HG03469 (cell line): ENCODE measurements around the gene ARID2.
A peak's percentile ranks its signal among the peaks of the same experiment; 100 is the strongest.

Experiments
- ATAC-seq: cut with Tn5 transposase; IDR thresholded peaks from one replicate; pipeline ENCODE4 v1.9.1; 2021; ENCODE audit warnings: mild to moderate bottlenecking, moderate library complexity, moderate number of reproducible peaks; ENCODE audit not compliant: unreplicated experiment

ARID2 gene, protein sequence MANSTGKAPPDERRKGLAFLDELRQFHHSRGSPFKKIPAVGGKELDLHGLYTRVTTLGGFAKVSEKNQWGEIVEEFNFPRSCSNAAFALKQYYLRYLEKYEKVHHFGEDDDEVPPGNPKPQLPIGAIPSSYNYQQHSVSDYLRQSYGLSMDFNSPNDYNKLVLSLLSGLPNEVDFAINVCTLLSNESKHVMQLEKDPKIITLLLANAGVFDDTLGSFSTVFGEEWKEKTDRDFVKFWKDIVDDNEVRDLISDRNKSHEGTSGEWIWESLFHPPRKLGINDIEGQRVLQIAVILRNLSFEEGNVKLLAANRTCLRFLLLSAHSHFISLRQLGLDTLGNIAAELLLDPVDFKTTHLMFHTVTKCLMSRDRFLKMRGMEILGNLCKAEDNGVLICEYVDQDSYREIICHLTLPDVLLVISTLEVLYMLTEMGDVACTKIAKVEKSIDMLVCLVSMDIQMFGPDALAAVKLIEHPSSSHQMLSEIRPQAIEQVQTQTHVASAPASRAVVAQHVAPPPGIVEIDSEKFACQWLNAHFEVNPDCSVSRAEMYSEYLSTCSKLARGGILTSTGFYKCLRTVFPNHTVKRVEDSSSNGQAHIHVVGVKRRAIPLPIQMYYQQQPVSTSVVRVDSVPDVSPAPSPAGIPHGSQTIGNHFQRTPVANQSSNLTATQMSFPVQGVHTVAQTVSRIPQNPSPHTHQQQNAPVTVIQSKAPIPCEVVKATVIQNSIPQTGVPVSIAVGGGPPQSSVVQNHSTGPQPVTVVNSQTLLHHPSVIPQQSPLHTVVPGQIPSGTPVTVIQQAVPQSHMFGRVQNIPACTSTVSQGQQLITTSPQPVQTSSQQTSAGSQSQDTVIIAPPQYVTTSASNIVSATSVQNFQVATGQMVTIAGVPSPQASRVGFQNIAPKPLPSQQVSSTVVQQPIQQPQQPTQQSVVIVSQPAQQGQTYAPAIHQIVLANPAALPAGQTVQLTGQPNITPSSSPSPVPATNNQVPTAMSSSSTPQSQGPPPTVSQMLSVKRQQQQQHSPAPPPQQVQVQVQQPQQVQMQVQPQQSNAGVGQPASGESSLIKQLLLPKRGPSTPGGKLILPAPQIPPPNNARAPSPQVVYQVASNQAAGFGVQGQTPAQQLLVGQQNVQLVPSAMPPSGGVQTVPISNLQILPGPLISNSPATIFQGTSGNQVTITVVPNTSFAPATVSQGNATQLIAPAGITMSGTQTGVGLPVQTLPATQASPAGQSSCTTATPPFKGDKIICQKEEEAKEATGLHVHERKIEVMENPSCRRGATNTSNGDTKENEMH (N-terminal part only)

DNA sequence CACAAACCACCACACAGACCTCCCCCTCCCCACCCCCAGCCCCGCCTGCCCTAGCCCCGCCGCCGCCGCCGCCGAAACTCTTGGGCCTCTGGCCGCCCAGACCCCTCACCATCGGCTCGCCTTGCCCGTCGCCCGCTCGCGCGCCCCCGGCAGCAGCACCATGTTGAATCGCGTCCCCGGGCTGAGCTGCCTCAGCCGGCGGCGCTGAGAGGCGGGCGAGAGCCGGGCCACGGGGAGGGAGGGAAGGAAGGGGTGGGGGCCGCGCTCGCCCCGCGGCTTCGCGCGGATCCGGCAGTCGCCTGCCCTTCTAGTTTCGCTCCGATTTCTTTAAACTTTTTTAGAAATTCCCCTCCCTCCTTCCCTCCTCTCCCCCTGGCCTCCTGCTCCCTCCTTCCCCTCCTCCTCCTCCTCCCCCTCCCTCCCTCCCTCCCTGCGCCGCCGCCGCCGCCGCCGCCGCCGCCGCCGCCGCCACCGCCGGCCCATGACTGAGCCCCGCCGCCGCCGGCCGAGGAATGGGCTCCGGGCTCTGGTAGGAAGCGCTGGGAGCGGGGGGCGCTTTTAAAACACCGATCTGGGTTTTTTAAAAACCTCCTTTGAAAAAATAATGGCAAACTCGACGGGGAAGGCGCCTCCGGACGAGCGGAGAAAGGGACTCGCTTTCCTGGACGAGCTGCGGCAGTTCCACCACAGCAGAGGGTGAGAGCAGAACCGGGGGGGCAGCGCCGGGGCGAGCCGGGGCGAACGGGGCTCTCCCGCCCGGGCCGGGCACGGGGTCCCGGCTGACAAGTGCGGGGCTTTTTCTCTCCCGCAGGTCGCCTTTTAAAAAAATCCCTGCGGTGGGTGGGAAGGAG, at the start of gene ARID2:
Gene ARID2, plus strand, starts transcription at position 474 of the 851 bp plus-strand sequence. Its CDS starts 131 bp downstream, at position 605.
- peak; percentile 0 for ATAC-seq

DNA sequence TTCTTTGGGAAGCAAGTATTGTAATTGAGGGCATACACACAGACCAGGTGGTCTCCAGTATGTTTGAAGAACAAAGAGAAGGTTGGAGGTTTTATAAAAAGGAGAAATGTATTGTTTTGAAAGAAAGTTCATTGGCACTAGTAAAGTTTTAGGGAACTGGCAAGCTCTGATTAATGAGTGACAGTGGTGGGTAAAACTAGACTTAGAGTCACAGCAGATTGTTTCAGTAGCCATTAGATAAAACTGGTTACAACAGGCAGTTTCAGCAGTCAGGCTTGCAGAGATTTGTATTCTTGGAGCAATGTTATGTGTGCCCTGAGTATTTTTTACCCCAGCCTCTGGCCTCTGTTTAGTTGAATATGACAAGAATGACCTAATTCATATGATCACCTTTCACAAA, 49.1 kb upstream of the ARID2 start:
- ATAC-seq: no peak

DNA sequence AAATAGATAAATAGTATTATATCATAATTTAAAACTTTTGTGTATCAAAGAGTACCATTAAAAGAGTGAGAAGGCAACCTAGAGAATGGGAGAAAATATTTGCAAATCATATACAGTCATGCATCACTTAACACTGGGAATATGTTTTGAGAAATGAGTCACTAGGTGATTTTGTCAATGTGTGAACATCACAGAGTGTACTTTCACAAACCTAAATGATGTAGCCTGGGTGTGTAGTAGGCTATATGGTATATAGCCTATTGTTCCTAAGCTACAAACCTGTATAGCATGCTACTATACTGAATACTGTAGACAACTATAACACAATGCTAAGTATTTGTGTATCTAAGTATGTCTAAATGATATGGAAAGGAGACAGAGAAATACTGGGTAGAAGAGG, 48.0 kb upstream of the ARID2 start:
- ATAC-seq: no peak

DNA sequence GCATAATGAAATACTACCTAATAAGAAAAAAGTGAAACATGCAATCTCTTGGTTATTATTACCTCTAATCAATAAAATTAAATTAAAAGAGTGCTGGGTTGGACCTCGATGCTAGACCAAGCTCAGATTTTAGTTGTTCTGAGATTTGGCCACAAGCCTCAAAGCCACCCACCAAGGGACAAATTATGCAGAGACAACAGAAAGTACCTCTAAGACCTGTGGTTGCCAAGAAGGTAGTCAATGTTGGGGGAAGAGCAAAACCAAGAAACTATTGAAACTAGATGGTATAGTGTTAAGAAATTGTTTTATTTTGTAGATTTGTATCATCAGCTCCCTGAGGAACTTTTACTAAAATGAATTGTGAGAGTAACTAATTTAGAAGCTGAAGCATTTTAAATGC, 43.8 kb upstream of the ARID2 start:
- no peak for ATAC-seq

DNA sequence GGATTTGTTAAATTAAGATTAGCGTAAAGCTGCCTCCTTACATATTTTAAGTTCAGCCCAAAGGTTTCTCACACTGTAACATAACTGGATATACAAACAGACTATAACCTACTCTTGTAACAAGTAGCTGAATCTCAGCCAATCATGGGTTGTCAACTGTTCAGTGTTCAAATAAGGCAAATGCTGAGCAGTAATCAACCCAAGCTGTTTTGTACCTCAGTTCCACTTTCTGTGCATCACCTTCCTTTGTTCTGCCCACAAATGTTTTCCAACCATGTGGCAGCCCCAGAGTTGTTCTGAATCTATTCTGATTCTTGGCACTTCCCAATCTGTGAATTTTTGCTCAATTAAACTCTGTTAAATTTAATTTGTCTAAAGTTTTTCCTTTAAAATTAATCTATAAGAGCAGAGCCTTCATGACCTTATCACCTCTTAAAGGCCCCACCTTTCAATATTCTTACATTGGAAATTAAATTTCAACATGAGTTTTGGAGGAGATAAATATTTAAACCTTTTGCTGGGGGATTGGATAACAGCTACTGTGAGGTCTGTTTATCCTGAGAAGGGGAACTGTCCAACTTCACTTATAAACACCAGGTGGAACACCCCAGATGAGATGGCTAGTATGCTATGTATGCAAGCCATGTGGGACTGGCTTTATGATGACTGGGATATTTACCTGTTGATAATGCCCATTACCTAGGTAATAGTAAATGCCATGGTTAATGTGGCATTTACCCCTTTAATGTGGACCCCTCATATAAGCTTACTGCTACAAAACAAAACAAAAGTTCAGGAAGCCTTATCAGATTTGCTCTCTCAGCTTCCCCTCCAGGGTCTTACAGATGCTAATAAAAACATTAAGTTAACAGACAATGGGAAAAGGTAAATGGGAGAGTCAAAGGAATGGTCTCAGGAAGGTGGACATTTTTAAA, 42.2 kb upstream of the ARID2 start:
- ATAC-seq: no peak

DNA sequence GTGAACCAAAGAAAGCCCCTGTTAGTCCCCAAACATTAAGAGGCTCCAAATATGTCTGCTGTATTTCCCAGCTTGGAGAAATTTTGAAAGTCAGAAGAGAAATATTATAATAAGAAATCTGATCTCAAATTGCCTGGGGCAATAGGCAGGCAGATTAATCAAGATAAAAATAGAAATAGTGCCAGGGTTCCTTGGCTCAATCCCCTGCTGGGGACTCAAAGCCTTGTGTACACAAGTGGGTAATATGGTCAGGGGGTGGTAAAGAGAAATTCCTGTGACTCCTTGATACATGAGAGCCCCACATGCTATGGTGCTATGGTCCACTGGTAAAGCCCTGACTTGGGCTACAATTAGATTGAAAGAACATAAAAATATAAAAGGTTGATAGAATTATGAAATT, 41.3 kb upstream of the ARID2 start:
- no peak for ATAC-seq

DNA sequence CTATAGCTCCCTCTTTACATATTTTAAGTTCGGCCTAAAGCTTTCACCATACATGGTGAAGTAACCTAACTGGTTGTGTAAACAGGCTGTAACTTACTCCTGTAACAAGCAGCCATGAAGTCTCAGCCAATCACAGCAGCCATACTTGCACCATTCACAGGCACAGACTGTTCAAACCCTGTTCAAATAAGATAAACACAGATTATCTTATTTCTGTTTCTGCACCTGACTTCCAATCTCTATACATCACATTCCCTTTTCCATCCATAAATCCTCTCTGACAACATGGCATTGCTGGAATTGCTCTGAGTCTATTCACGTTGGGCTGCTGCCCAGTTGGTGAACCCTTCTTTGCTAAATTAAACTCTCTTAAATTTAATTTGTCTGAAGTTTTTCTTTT, 34.5 kb upstream of the ARID2 start:
- no peak for ATAC-seq

DNA sequence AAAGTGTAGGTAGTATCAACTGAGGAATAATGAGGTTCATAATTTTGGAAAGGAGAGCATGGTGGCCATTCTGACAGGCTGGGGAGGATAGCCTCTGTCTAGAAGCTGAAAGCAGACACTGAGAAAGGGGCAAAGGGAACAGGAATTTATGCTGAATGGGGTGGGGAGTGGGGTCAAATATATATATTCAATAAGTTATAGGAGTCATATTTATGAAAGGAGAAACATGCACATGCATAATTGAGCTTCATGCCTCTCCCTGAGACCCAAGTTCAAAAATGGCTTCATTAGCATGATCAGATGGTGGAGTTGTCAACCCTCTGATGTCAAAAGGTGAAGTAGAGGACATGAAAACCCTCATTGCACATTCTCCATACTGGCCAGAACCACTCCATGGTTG, 33.9 kb upstream of the ARID2 start:
- ATAC-seq: no peak

DNA sequence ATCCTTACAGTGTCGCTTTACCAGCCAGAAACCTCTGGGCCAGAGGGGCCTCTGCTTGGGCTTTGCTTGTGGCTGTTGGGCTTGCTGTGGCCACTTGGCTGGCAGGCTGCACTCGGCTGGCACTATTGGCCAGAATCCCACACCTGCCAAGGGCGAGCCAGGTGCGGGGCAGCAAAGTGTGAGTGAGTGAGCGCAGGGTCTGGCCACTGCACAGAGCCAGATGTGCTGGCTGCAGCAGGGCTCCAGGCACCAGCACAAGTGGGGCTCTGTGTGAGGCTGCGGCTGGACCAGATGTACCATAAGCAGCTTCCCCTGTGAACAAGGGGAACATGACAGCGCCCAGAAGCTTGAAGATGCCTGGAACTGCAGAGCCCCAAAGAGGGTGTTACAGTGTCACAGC, 33.5 kb upstream of the ARID2 start:
- ATAC-seq: no peak

DNA sequence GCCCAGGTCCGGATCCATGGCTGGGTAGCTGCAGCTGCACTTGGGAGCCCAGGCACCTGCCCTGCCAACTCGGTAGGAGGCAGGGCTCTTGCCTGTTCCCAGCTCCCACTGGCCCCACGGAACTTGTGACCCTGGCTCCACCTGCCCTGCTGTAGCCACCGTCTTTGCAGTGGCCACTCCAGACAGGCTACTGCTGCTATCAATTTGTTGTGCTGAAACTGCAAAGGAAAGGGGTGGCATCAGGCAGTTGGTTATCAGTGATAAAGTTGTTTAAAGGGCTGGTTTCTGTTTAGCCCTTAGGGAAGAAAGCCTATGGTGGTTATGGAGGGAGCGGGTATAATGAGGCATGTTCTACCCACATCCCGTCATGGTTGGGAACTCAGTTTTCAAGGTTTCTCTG, 32.1 kb upstream of the ARID2 start:
- no peak for ATAC-seq

DNA sequence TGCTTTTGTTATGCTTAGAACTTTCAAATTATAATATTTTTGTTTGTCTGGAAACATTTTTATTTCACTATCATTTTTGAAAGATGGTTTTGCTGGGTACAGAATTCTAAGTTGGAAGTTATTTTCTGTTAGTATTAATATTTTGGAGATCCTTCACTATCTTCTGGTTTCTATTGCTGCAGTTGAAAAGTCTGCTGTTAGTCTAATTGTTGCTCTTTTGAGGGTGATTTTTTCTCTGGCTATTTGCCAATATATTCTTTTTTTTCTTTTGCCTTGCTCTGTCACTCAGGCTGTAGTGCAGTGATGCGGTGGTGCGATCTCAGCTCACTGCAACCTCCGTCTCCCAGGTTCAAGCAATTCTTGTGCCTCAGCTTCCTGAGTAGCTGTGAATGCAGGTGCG, 28.2 kb upstream of the ARID2 start:
- no peak for ATAC-seq

DNA sequence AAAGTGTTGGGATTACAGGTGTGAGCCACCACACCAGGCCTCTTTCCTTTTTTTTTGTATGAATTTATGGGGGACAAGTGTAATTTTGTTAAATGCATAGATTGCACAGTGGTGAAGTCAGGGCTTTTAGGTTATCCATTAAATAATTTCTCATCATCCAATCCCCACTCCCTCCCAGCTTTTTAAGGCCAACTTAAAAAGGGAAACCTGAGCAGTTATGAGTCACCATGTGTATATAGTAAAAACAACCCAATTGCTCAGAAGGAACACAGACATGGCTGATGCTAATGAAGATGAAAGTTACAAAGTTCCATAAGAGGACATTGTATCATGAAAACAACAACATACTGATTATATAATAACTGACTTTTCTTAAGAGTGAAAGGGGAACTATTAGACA, 25.6 kb upstream of the ARID2 start:
- ATAC-seq: no peak

DNA sequence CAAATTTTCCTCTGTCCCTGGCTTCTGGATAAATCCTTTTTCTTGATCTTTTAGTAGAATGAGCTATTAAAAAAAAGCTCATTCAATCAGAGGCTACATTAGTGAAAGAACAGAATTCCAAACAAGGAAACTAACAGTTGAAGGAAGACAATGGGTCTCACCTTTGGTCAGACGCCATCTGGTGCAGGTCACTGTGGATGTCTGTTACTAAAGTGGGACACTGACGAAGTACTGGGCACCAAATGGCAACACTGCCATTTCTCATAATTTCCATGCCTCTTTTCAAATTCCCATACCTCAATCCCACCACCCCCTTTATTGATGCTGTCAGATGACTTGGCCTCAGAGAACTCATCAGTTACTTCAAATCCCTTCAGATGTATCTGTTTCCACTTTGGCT, 24.5 kb upstream of the ARID2 start:
- no peak for ATAC-seq

DNA sequence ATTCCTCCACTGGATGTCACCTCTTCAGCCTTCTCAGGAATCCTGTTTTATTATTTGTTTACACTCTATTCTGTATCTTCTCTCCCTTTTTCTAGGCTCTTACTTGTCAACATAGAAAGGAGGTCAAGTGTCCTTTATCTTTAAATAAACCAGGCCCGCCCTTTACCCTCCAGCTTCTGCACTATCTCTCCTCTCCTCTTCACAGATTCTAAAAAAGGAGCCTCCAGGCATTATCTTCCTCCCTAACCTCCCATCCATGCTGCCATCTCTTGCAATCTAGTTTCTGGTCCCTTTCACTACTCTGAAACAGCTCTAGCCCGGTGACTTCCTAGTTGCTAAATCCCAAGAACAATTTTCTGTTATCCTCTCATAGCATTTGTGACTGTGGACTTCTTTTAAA, 24.1 kb upstream of the ARID2 start:
- no peak for ATAC-seq

DNA sequence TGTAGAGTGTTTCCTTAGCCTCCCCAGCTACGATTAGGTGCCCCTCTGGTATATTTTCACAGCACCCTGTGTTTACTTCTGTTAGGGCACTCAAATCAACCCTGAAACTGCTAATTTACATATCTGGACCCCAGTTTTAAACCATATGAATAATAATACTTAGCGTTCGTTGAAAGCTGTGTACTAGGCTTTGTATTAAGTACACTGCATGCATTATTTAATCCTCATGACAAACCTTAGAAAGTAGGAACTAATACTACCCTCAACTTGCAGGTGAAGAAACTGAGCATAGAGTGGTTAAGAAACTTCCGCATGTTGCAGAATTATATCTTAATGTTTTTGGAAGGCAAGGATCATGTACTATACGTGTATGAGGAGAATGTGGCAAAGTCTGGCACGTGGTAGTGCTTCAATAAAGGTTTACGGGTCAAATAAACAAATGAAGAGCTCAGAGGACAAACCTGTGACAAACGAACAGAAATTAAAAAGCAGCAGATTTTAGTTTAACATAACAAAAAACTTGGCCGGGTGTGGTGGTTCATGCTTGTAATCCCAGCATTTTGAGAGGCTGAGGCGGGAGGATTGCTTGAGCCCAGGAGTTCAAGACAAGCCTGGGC, 22.2 kb upstream of the ARID2 start:
- ATAC-seq: no peak

DNA sequence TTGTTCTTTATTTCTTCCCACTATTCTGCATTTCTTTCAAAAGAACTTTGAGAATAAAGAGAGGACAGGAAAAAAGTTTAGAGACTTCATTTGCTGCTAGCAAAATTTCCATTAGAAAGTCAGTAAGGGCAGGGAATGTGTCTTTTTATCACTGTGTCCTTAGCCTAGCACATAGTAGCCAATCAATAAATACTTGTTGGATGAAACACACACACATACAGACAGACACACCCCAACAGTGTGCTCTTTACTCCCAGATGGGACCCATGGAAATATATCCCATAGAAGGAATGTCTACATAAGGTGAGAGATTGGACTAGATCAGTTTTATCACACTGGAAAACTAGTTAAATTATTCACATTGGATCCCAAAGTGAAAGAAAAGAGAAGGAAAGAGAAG, 21.1 kb upstream of the ARID2 start:
- no peak for ATAC-seq

DNA sequence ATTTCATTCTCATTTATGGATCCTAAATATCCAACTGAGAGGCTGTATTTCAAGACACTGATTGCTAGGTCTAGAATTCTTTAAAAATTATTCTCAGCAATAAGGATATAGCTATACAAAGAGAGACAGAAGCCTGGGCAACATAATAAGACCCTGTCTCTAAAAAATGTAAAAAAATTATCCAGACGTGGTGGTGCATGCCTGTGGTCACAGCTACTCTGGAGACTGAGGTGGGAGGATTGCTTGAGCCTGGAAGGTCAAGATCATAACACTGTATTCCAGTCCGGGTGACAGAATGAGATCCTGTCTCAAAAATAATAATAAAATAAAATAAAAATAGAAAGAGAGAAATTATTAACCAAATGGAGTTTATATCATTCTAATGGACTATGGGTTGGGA, 20.6 kb upstream of the ARID2 start:
- ATAC-seq: no peak

DNA sequence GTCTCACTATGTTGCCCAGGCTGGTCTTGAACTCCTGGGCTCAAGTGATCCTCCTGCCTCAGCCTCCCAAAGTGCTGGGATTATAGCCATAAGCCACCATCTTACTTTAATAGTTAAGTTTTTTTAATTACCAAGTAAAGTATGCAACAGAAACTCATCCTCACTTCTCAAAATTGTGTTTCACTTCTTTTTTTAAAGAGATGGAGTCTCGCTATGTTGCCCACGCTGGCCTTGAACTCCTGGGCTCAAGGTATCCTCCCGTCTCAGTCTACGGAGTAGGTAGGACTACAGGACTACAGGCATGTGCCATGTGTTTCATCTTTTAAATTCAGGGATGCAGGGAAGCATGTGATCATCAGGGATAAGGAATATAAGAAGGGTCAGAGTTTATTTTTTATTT, 17.2 kb upstream of the ARID2 start:
- no peak for ATAC-seq

DNA sequence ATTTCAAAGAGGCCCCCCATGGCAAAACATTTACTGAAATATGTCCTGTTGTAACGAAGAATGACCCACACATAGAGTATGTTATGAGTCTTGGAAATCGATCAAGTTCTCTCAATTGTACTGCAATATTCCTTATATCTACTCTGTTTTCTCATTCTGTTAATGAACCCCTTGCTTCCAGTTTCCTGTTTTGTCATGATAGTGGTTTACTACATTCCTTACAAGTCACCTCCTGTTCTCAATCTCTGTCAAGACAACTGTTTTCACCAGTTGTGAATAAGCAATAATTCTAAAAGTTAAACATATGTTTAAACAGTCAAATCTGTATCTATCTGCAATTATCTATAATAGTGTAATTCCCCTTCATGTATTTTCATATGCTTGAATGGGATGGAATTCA, 16.4 kb upstream of the ARID2 start:
- ATAC-seq: no peak
